GM23248 (cell line): ENCODE results near the gene JUN. TPM values are rescaled to one million over a fixed set of nuclear protein-coding genes. Genes with fewer than 3 reads are reported as not detected.

ENCODE experiments used
- DNase-seq: peaks from one replicate; pipeline ENCODE4 v3.0.0-alpha.2; 2015
- H2AFZ ChIP-seq: fragments of 200-600 bp; sonication (generic); 2 replicates; pipeline ENCODE4 v1.6.1; 2016; ENCODE audit warnings: antibody characterized with exemption
- H3F3A ChIP-seq: fragments of 200-600 bp; sonication (generic); 2 replicates; pipeline ENCODE4 v1.6.1; 2016; ENCODE audit warnings: mild to moderate bottlenecking, antibody characterized with exemption, mixed run types; ENCODE audit not compliant: insufficient read depth
- H3K27ac ChIP-seq: fragments of 200-600 bp; sonication (generic); 2 replicates; pipeline ENCODE4 v1.5.1; 2016; ENCODE audit warnings: mild to moderate bottlenecking
- H3K27me3 ChIP-seq: fragments of 200-600 bp; sonication (generic); replicated peaks from 2 replicates; pipeline ENCODE4 v1.6.1; 2016; ENCODE audit warnings: mild to moderate bottlenecking; ENCODE audit not compliant: insufficient read depth
- H3K36me3 ChIP-seq: fragments of 200-600 bp; sonication (generic); 2 replicates; pipeline ENCODE4 v1.6.1; 2016; ENCODE audit warnings: low read depth, mild to moderate bottlenecking
- H3K4me1 ChIP-seq: fragments of 200-600 bp; sonication (generic); 2 replicates; pipeline ENCODE4 v1.6.1; 2016; ENCODE audit warnings: mild to moderate bottlenecking; ENCODE audit not compliant: insufficient read depth
- H3K4me2 ChIP-seq: fragments of 200-600 bp; sonication (generic); one replicate; pipeline ENCODE4 v1.6.1; 2016; ENCODE audit warnings: mild to moderate bottlenecking; ENCODE audit not compliant: unreplicated experiment
- H3K4me3 ChIP-seq: fragments of 200-600 bp; sonication (generic); 2 replicates; pipeline ENCODE4 v1.5.1; 2016; ENCODE audit warnings: mild to moderate bottlenecking
- H3K79me2 ChIP-seq: fragments of 200-600 bp; sonication (generic); 2 replicates; pipeline ENCODE4 v1.6.1; 2016; ENCODE audit warnings: mild to moderate bottlenecking; ENCODE audit not compliant: insufficient read depth
- H3K9ac ChIP-seq: fragments of 200-600 bp; sonication (generic); 2 replicates; pipeline ENCODE4 v1.6.1; 2016; ENCODE audit warnings: mild to moderate bottlenecking
- H3K9me2 ChIP-seq: fragments of 200-600 bp; sonication (generic); 2 replicates; pipeline ENCODE4 v1.6.1; 2016; ENCODE audit warnings: mixed run types, mild to moderate bottlenecking, moderate library complexity; ENCODE audit not compliant: insufficient read depth
- H3K9me3 ChIP-seq: fragments of 200-600 bp; sonication (generic); one replicate; pipeline ENCODE4 v1.6.1; 2017; ENCODE audit warnings: low read depth
- H4K20me1 ChIP-seq: fragments of 200-600 bp; sonication (generic); 2 replicates; pipeline ENCODE4 v1.6.0; 2016; ENCODE audit not compliant: insufficient read depth
- EZH2 ChIP-seq: fragments of 200-600 bp; sonication (generic); IDR thresholded peaks from 2 replicates; pipeline ENCODE4 v1.6.1; 2018; ENCODE audit warnings: antibody characterized with exemption, mild to moderate bottlenecking; ENCODE audit not compliant: insufficient read depth, poor library complexity, severe bottlenecking
- EZH2phosphoT487 ChIP-seq: fragments of 200-600 bp; sonication (generic); IDR thresholded peaks from 2 replicates; pipeline ENCODE4 v1.6.1; 2018; ENCODE audit warnings: antibody characterized with exemption, moderate library complexity, mild to moderate bottlenecking, low read depth; ENCODE audit not compliant: insufficient read depth
- WGBS, 2 experiments: methylation state at CpG; one replicate each; pipeline ENCODE4 v1.1.6; 2015 to 2017; ENCODE audit warnings: low lambda C conversion rate in 2 of 2, low coverage in 1 of 2; ENCODE audit errors: missing lambda C conversion rate in 2 of 2; 5-methylcytosine and 5-hydroxymethylcytosine counted together
- in situ Hi-C: fragments of 300-500 bp; cut with MboI; formaldehyde crosslinking; loops from 2 replicates; pipeline ENCODE4 v1.15.0; 2020
- polyA plus RNA-seq: library from polyadenylated mRNA; unstranded; fragments of >200 nt; fragmentation: Nextera tagmentation; extraction: Ambion mirVana; gene quantifications from 2 replicates; pipeline ENCODE4 v1.2.1, GENCODE V29; 2016
- total RNA-seq: library from RNA; depleted of rRNA; stranded (reverse); fragments of >200 nt; shearing (Covaris generic); gene quantifications from 2 replicates; pipeline ENCODE4 v1.2.3, GENCODE V29; 2014; rRNA removed

Gene JUN
- 107 and 112 TPM in 2 replicates for total RNA-seq
- 43.4 and 45.3 TPM in 2 replicates for polyA plus RNA-seq

GRCh38 chr1:58783993-58784757 lies at the start of gene JUN:
TSS of gene JUN (minus strand) at chr1:58784047. CDS start at chr1:58783070, 977 bp downstream.
- Histone ChIP-seq H3K9me2 (no peaks in the 10 kb centered on the region), H3K9me3 (no peaks in the 10 kb centered on the region), H3K4me2 (peak within 1 kb of the TSS; percentile 99), H3K9ac (peak within 1 kb of the TSS; percentile 97), H4K20me1 (peaks cover 14% of the 10 kb centered on the region; the same call in 1 of the 2 replicates), H3K4me1 (peaks cover 29% of the 10 kb centered on the region), H3K27ac (peak within 1 kb of the TSS; percentile 97), H3K36me3 (peaks cover 22% of the 10 kb centered on the region), H3K79me2 (peaks cover 40% of the 10 kb centered on the region), H2AFZ (peak within 1 kb of the TSS; percentile 50), H3F3A (peaks cover 49% of the 10 kb centered on the region), H3K27me3 (no peaks in the 10 kb centered on the region), H3K4me3 (peak within 1 kb of the TSS; percentile 92)
- TF ChIP-seq EZH2 (no peak), EZH2phosphoT487 (no peak)
- in situ Hi-C loops: loop anchor here (25.0 kb wide), 1 partner anchor 503 kb away; the partner anchor contains the start of gene FGGY
- 1 to 2% methylated on average over 44 to 57 of the region's 57 CpGs for WGBS, 2 experiments
- peak; percentile 100 for DNase-seq

GRCh38 chr1:58833166-58833565 lies 49.3 kb upstream of the JUN start:
- in situ Hi-C loops: no loop called here
- H3K79me2 ChIP-seq: no peaks in the 10 kb centered on the region
- H3K27ac ChIP-seq: no peak overlapping the region
- H2AFZ ChIP-seq: no peak overlapping the region
- no peaks in the 10 kb centered on the region for H3K27me3 ChIP-seq
- no peaks in the 10 kb centered on the region for H3K9me3 ChIP-seq
- DNase-seq: no peak
- no peak overlapping the region for H3K9ac ChIP-seq
- 89 to 96% methylated on average over 1 of the region's 1 CpG for WGBS, 2 experiments
- H3K9me2 ChIP-seq: no peaks in the 10 kb centered on the region
- H3F3A ChIP-seq: peaks cover 12% of the 10 kb centered on the region
- no peaks in the 10 kb centered on the region for H3K36me3 ChIP-seq
- TF ChIP-seq EZH2: no peak
- no peak for TF ChIP-seq EZH2phosphoT487
- H4K20me1 ChIP-seq: no peaks in the 10 kb centered on the region
- no peak overlapping the region for H3K4me3 ChIP-seq
- no peak overlapping the region for H3K4me2 ChIP-seq
- H3K4me1 ChIP-seq: peaks cover 16% of the 10 kb centered on the region

- no peak overlapping the region for H3K27ac ChIP-seq
- no peaks in the 10 kb centered on the region for H3K9me2 ChIP-seq
- no peaks in the 10 kb centered on the region for H3K27me3 ChIP-seq
- H3K4me2 ChIP-seq: no peak overlapping the region
- H3K36me3 ChIP-seq: peaks cover 5% of the 10 kb centered on the region; the same call in 1 of the 2 replicates
- DNase-seq: peak; percentile 31
- WGBS, 2 experiments: 88 to 90% methylated on average over 1 of the region's 1 CpG
- H3K9ac ChIP-seq: no peak overlapping the region
- no peaks in the 10 kb centered on the region for H4K20me1 ChIP-seq
- no peak overlapping the region for H3K4me3 ChIP-seq
- TF ChIP-seq EZH2phosphoT487 (no peak), EZH2 (no peak)
- peaks cover 12% of the 10 kb centered on the region for H3F3A ChIP-seq
- no peaks in the 10 kb centered on the region for H3K79me2 ChIP-seq
- in situ Hi-C loops: no loop called here
- no peak overlapping the region for H2AFZ ChIP-seq
- H3K9me3 ChIP-seq: peaks cover 3% of the 10 kb centered on the region
- H3K4me1 ChIP-seq: peaks cover 16% of the 10 kb centered on the region
These were observed 46.4 kb upstream of the JUN start for GRCh38 chr1:58830291-58830690.

- WGBS, 2 experiments: 35 to 41% methylated on average over 1 of the region's 1 CpG
- Histone ChIP-seq H3F3A (peaks cover 12% of the 10 kb centered on the region), H2AFZ (no peak overlapping the region), H3K79me2 (no peaks in the 10 kb centered on the region), H3K4me2 (no peak overlapping the region), H3K9ac (no peak overlapping the region), H3K9me3 (peaks cover 3% of the 10 kb centered on the region), H3K9me2 (no peaks in the 10 kb centered on the region), H3K4me3 (no peak overlapping the region), H3K4me1 (peaks cover 16% of the 10 kb centered on the region), H3K27ac (no peak overlapping the region), H4K20me1 (no peaks in the 10 kb centered on the region), H3K27me3 (no peaks in the 10 kb centered on the region), H3K36me3 (peaks cover 5% of the 10 kb centered on the region; the same call in 1 of the 2 replicates)
- DNase-seq: peak; percentile 49
- TF ChIP-seq EZH2phosphoT487 (no peak), EZH2 (no peak)
- in situ Hi-C loops: no loop called here
These were observed 46.0 kb upstream of the JUN start for GRCh38 chr1:58829866-58830265.
